NCI-H2081 treated with DMSO at 0.1 percent for 48 hours (cell line): Measurements from ENCODE around the gene PIH1D2.
"Not testable (repeated sequence)": the region's sequence is repeated elsewhere in the genome, so short reads cannot be mapped to it uniquely, and the experiment has no call there.

Experiments used
- DNase-seq: peaks from one replicate; lab custom pipeline; 2025; lab: John Stamatoyannopoulos, UW

The PIH1D2 gene

DNA sequence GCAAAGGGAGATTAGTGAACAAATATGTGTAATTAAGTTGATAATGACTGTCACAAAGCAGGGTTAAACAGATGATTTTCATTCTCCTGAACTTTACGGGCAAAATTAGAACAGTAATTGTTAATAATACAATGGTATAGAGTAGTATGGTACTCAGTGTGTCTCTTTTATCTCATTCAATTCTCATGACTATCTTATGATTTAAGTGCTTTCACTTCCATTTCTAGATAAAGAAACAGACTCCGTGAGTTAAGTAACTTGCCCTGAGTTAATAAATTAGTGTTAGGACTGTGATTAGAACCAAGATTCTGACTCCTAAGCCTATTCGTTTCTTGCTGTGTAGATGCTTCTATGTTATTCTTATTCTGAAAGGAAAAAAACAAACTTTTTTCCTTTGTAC, 22.0 kb downstream of the PIH1D2 start:
- DNase-seq: no peak

GRCh38 chr11:112050721-112051120, 23.1 kb downstream of the PIH1D2 start:
- DNase-seq: no peak

DNA sequence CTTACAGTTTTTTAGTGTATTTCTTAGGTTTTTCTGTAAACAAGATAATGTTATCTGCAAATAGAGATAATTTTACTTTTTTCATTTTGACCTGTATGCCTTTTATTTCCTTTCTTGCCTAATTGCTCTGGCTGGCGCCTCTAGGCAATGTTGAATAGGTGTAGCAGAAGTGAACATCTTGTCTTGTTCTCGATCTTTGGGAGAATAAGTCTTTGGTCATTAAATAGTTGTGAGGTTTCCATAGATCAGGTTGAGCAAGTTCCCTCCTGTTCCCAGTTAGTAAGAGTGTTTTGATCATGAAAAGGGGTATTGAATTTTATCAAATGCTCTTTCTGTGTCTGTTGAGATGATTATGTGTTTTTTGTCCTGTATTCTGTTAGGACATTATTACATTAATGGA, 24.0 kb downstream of the PIH1D2 start:
- DNase-seq: no peak

DNA sequence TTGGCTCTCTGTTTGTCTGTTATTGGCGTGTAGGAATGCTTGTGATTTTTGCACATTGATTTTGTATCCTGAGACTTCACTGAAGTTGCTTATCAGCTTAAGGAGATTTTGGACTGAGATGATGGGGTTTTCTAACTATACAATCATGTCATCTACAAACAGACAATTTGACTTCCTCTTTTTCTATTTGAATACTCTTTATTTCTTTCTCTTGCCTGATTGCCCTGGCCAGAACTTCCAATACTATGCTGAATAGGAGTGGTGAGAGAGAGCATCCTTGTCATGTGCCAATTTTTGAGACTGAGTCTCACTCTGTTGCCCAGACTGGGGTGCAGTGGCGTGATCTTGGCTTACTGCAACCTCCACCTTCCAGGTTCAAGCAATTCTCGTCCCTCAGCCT, 25.6 kb downstream of the PIH1D2 start:
- not testable (repeated sequence) for DNase-seq

- DNase-seq: not testable (repeated sequence)
Measured at GRCh38 chr11:112046647-112047046, 27.2 kb downstream of the PIH1D2 start.

DNA sequence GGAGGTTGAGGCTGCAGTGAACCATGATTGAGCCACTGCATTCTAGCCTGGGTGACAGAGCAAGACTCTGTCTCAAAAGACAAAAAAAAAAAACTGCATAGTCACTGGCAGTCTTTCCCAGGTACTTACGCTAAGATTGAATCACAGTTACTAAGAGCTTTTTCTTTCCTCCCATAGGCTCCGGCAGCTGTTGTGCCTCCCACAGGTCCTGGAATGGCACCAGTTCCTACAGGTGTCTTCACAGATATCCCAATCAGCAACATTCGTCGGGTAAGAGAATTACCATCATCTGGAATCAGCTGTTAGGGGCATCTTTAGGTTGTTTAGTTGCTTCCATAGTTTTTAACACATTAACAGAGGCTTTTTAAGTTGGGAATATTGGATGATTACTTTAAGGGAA, 28.9 kb downstream of the PIH1D2 start:
- no peak for DNase-seq

GRCh38 chr11:112042961-112043304, 30.9 kb downstream of the PIH1D2 start:
- DNase-seq: no peak

DNA sequence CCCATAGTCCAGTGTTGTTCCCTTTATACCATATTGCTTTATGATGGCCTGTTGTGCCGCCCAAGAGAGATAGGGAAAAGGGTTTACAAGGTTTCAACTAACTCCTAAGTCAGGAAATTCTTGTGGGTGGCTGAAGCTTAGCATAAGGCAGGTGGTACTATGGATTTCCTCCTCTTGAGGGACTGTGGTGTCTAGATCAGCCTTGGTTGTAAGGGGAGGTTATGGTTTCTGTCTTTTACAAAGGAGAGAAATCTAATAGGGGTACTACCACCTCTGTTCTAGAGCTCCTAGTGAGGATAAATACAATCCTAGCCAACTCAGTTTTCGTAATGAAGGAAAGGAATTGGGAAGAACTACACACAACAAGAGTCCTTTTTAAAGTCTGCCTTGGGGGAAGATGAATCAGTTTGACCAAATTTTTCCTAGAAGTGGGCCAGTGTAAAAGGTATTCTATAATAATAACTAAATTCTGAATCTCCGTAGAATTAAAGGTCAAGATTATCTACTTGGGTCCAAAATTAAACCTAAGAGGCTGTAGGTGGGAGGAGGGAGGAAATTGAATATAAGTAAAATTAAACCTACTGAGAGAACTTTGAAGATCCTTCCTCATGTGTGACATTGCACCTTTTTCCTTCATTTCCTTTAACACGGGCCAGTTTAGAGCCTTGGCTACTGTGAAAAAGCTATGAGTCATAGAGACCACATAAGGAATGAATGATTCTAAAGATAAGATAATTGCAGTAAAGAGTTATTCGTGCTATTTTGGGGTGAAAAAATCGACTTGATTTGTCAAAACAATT, 31.5 kb downstream of the PIH1D2 start:
- DNase-seq: no peak

DNA sequence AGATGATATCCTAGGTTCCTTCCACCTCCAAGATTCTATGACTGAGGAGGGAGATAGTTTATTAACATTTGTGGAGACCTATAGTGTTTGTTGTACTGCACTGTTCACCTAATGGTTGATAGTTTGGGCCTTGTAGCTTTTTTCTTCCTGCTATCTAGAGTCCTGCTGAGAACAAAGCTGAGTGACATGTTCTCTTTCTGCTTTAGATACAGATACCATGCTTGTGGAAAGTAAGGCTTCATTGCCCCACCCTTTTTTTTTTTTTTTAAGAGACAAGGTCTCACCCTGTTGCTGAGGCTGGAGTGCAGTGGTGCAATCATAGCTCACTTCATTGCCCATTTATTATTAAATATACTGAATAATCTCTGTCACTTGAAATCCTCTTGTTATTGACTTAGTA, 36.3 kb downstream of the PIH1D2 start:
- DNase-seq: no peak

GRCh38 chr11:112033902-112034301, 39.9 kb downstream of the PIH1D2 start:
- no peak for DNase-seq

DNA sequence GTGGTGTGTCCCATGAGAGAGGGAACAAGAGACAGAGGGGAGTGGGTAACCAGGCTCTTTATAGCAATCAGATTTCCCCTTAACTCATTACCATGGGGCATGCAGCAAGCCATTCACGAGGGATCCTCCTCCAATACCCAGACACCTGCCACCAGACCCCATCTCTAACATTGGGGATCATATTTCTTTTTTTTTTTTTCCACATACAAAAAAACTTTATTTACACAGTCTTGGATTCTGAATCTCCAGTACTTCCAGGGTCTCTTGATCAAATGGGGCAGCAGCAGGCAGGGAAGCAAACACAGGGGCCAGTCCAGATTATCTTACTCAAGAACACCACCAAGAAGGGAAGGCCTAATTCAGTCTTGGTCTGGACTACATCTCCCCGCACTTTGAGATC, 44.4 kb downstream of the PIH1D2 start:
- DNase-seq: no peak

DNA sequence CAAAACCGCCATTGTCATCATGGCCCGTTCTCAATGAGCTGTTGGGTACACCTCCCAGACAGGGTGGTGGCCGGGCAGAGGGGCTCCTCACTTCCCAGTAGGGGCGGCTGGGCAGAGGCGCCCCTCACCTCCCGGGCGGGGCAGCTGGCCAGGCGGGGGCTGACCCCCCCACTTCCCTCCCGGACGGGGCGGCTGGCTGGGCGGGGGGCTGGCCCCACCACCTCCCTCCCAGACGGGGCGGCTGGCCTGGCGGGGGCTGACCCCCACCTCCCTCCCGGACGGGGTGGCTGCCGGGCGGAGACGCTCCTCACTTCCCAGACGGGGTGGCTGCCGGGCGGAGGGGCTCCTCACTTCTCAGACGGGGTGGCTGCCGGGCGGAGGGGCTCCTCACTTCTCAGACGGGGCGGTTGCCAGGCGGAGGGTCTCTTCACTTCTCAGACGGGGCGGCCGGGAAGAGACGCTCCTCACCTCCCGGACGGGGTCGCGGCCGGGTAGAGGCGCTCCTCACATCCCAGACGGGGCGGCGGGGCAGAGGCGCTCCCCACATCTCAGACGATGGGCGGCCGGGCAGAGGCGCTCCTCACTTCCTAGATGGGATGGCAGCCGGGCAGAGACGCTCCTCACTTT, 46.9 kb downstream of the PIH1D2 start:
- DNase-seq: not testable (repeated sequence)

DNA sequence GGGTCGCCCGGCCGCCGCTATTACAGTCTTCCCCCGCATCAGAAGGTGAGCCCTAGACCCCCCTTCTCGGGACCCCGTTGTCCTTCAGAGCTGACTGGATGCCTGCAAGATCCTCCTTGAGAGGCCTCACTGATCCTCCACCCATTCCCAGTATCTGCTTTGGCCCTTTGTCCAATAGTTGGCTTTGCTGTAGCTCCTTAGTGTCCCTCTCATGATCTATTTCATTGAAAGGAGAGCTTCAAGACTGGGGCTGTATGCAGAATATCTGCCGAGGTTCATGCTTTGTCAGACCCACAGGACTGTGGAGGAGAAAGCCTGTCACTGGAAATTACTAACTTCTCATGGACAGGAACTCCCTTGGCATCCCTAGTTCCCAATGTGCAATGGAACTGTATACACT, 48.1 kb downstream of the PIH1D2 start:
- DNase-seq: no peak

GRCh38 chr11:112024773-112025678, 48.8 kb downstream of the PIH1D2 start, which contains the start of gene DLAT:
DLAT (plus strand) TSS chr11:112025408; CDS start chr11:112025473, 65 bp downstream.
- DNase-seq: peak; percentile 58

DNA sequence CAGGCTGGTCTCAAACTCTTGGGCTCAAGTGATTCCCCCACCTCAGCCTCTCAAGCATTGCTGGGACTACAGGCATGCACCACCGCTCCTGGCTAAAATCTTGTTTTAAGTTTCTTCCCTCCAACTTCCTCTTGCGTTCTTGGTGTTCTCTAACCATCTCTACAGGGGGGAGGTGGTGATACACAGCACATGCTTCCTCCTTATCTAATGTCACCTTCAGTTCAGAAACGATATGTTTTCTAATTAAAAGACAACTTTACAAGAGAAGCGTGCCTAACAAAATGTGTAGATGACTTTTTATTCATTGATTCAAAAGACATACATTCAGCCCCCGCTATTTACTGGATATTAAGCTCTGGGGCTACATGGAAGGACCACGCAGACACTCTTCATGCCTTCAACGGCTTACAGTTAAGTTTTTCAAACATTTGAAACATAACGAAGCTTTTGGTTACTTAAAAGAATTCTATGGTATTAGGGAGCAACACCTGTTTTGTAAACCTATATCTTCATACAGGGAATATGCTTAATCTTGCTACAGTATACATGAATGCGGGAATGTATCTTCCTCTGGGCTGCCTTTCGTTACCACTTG, 49.5 kb downstream of the PIH1D2 start:
- DNase-seq: no peak

GRCh38 chr11:112023104-112023503, 50.7 kb downstream of the PIH1D2 start:
- no peak for DNase-seq

DNA sequence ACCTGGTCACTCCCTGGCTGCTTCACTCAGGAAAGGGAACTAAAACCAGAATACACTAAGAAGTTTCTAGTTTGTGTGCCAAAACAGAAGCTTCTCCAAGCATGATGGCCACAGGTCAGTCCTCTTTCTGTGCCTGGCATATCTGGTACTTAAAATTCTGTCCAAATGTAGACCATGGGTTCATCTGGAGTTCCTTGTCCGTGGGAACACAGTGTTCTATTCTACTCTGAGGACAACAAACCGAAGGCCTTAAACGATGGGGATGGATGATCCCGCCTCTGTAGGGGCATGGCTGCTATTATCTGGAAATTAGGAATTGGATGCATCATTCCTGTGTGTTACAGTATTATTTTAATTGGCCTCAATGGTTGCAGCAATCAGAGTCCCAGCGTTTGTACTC, 54.8 kb downstream of the PIH1D2 start:
- no peak for DNase-seq
